Progenitor cell of endocrine pancreas (in vitro differentiated cells): ENCODE measurements around the gene TMEM196. TPM values are rescaled to one million over a fixed set of nuclear protein-coding genes. Genes with fewer than 3 reads are reported as not detected.

Source experiments
- DNase-seq: peaks from one replicate; pipeline ENCODE4 v3.0.0; 2021; ENCODE audit warnings: low spot score; ENCODE audit not compliant: unreplicated experiment
- H3K27ac Mint-ChIP-seq: 2 replicates; pipeline ENCODE4 v1.8.0; 2021; ENCODE audit warnings: mild to moderate bottlenecking, moderate library complexity, mixed read lengths
- H3K27me3 Mint-ChIP-seq: 2 replicates; pipeline ENCODE4 v1.8.0; 2021; ENCODE audit warnings: mixed read lengths
- H3K36me3 Mint-ChIP-seq: 2 replicates; pipeline ENCODE4 v1.8.0; 2022; ENCODE audit warnings: mixed read lengths; ENCODE audit not compliant: insufficient read depth
- H3K4me1 Mint-ChIP-seq: 2 replicates; pipeline ENCODE4 v1.8.0; 2021; ENCODE audit warnings: low read depth, mixed read lengths
- H3K4me3 Mint-ChIP-seq: 2 replicates; pipeline ENCODE4 v1.8.0; 2021; ENCODE audit warnings: low read depth, mild to moderate bottlenecking, moderate library complexity, mixed read lengths
- H3K9me3 Mint-ChIP-seq: 2 replicates; pipeline ENCODE4 v1.8.0; 2021; ENCODE audit warnings: low read depth, mixed read lengths
- CTCF ChIP-seq: fragments of 200-600 bp; sonication (generic); IDR thresholded peaks from one replicate; pipeline ENCODE4 v1.5.0; 2021; ENCODE audit warnings: antibody characterized with exemption, mild to moderate bottlenecking; ENCODE audit not compliant: unreplicated experiment
- total RNA-seq: library from RNA; stranded (reverse); gene quantifications from 2 replicates; pipeline ENCODE4 v1.2.1, GENCODE V29; 2021

TMEM196 gene
- total RNA-seq, 1 donor from 2014 or later = 0.69 TPM

GRCh38 chr7:19798986-19799385 is 25.6 kb upstream of the TMEM196 start:
- Mint-ChIP-seq H3K27ac (no peak overlapping the region), H3K36me3 (no peaks in the 10 kb centered on the region), H3K4me1 (no peaks in the 10 kb centered on the region), H3K27me3 (no peaks in the 10 kb centered on the region), H3K9me3 (no peaks in the 10 kb centered on the region), H3K4me3 (no peak overlapping the region)
- no peak for DNase-seq
- TF ChIP-seq CTCF = no peak

GRCh38 chr7:19783541-19783940 is 10.1 kb upstream of the TMEM196 start:
- Mint-ChIP-seq H3K36me3 (no peaks in the 10 kb centered on the region), H3K27me3 (no peaks in the 10 kb centered on the region), H3K27ac (no peak overlapping the region), H3K9me3 (peaks cover 12% of the 10 kb centered on the region), H3K4me3 (no peak overlapping the region), H3K4me1 (no peaks in the 10 kb centered on the region)
- TF ChIP-seq CTCF = no peak
- no peak for DNase-seq

GRCh38 chr7:19776981-19777380 is 3.6 kb upstream of the TMEM196 start:
- no peak for DNase-seq
- no peak overlapping the region for H3K27ac Mint-ChIP-seq
- TF ChIP-seq CTCF = no peak
- peaks cover 12% of the 10 kb centered on the region for H3K4me1 Mint-ChIP-seq
- H3K9me3 Mint-ChIP-seq = no peaks in the 10 kb centered on the region
- H3K4me3 Mint-ChIP-seq = no peak overlapping the region
- no peaks in the 10 kb centered on the region for H3K36me3 Mint-ChIP-seq
- H3K27me3 Mint-ChIP-seq = peaks cover 22% of the 10 kb centered on the region

DNA sequence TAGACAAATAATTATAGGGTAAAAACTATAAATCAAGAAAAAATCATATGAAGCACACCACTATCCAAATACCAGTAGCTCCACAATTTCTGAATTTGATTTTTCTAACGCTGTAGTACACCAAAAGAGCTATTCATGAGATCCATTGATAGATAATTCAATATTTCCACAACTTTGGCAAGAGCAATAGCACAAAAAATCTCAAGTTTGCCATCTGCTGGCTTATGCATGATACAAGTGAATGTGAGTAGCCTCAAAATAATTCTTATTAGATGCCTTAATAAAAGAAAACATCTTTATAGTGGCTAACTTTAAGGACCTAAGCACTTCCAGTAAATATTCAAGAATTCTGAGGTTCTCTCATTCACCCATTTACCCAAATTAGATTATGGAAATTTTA is 2.2 kb upstream of the TMEM196 start:
- no peak for DNase-seq
- H3K4me1 Mint-ChIP-seq = peaks cover 12% of the 10 kb centered on the region
- H3K27ac Mint-ChIP-seq = no peak overlapping the region
- no peak for TF ChIP-seq CTCF
- H3K36me3 Mint-ChIP-seq = no peaks in the 10 kb centered on the region
- H3K4me3 Mint-ChIP-seq = no peak overlapping the region
- no peaks in the 10 kb centered on the region for H3K9me3 Mint-ChIP-seq
- peaks cover 33% of the 10 kb centered on the region for H3K27me3 Mint-ChIP-seq

- H3K4me3 Mint-ChIP-seq = peak overlapping the region; percentile 76
- H3K4me1 Mint-ChIP-seq = peaks cover 12% of the 10 kb centered on the region
- peak overlapping the region; percentile 41 for H3K27ac Mint-ChIP-seq
- TF ChIP-seq CTCF = no peak
- H3K36me3 Mint-ChIP-seq = no peaks in the 10 kb centered on the region
- H3K27me3 Mint-ChIP-seq = peaks cover 33% of the 10 kb centered on the region
- DNase-seq = no peak
- H3K9me3 Mint-ChIP-seq = no peaks in the 10 kb centered on the region
Observed at GRCh38 chr7:19772306-19772705, 1.1 kb downstream of the TMEM196 start.
